Upper lobe of left lung (tissue), 4 donors: ENCODE results near the gene ALDH1A3.

ENCODE experiments used
- EP300 ChIP-seq, 4 donors: sonication (generic); formaldehyde crosslinking; IDR thresholded peaks; one replicate each; pipeline ENCODE4 v1.5.1; 2017; ENCODE audit warnings: antibody characterized with exemption in 4 of 4, control low read depth in 2 of 4
- POLR2A ChIP-seq, 4 donors: fragments of 450-650 bp; IDR thresholded peaks; one replicate each; pipeline ENCODE4 v1.5.1; 2016 to 2017; ENCODE audit warnings: antibody characterized with exemption in 4 of 4, mild to moderate bottlenecking in 2 of 4
- POLR2AphosphoS5 ChIP-seq, 2 donors: sonication (generic); formaldehyde crosslinking; IDR thresholded peaks; one replicate each; pipeline ENCODE4 v1.5.1; 2017; ENCODE audit warnings: antibody characterized with exemption in 2 of 2
- TF ChIP-seq, protein P1 (sequence below), 6 experiments: fragments of 450-650 bp in 4 of 6; fragments of 200-600 bp in 2 of 6; sonication (generic) in 2 of 6; IDR thresholded peaks; one replicate each; pipeline ENCODE4 v1.5.1; 2016 to 2019; ENCODE audit warnings: antibody characterized with exemption in 6 of 6

DNA sequence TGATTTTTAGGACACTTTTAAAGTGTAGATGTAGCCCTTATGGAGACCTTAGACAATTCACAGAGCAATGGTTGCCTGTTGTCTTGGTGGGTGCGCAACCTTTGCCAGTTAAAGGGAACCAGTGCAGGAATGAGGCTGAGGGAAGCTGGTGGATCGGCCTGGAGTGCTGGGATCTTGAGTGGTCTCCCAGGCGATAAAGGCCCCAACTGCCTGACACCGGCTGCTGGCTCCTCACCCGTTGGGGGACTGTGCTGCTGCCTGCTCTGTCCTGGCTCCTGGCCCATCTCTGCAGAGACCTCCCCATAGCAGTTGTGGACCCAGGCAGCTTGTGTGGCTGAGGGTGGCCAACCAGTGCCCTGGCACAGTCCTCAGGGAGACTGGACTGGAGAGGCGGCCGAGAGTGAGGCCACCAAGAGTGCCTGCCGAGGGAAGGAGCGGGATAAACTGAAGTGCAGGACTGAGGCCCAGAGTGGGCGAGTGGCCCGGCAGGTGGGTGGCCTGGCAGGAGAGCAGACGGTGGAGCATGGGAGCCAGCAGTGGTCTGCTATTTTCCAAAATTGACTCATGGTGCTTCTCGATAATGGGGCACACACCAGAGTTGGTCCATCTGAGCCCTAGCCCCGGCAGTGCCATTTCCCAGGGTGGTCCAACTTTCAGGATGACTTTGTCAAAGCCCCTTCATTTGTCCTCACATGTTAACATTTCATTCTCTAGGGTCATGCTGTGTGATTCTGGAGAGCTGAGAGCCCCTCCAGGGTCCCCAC is 2.1 kb downstream of the ALDH1A3 start:
- TF ChIP-seq, protein P1, sequence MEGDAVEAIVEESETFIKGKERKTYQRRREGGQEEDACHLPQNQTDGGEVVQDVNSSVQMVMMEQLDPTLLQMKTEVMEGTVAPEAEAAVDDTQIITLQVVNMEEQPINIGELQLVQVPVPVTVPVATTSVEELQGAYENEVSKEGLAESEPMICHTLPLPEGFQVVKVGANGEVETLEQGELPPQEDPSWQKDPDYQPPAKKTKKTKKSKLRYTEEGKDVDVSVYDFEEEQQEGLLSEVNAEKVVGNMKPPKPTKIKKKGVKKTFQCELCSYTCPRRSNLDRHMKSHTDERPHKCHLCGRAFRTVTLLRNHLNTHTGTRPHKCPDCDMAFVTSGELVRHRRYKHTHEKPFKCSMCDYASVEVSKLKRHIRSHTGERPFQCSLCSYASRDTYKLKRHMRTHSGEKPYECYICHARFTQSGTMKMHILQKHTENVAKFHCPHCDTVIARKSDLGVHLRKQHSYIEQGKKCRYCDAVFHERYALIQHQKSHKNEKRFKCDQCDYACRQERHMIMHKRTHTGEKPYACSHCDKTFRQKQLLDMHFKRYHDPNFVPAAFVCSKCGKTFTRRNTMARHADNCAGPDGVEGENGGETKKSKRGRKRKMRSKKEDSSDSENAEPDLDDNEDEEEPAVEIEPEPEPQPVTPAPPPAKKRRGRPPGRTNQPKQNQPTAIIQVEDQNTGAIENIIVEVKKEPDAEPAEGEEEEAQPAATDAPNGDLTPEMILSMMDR (IDR thresholded peaks at IDR 0.05) = no peak
- no peak for TF ChIP-seq EP300 (IDR thresholded peaks at IDR 0.05)
- TF ChIP-seq POLR2AphosphoS5 (IDR thresholded peaks at IDR 0.05) = no peak
- TF ChIP-seq POLR2A (IDR thresholded peaks at IDR 0.05) = no peak
